HepG2 (cell line): ENCODE results near the gene MN1. TPM values are rescaled to one million over a fixed set of nuclear protein-coding genes. Genes with fewer than 3 reads are reported as not detected.
A peak's percentile ranks its signal among the peaks of the same experiment; 100 is the strongest.

Experiments
- ATF5 ChIP-seq: sonication (generic); formaldehyde crosslinking; IDR thresholded peaks from 2 replicates; pipeline ENCODE4 v1.4.0; 2020; ENCODE audit warnings: mild to moderate bottlenecking, low read depth, missing genetic modification reagents
- CENPBD1 ChIP-seq: sonication (generic); formaldehyde crosslinking; IDR thresholded peaks from 2 replicates; pipeline ENCODE4 v1.8.0; 2022; ENCODE audit warnings: missing genetic modification reagents, low read depth, mild to moderate bottlenecking, borderline replicate concordance
- CTCF ChIP-seq: sonication (generic); formaldehyde crosslinking; IDR thresholded peaks from 2 replicates; pipeline ENCODE4 v1.5.0; 2020; ENCODE audit warnings: mild to moderate bottlenecking, missing genetic modification reagents, moderate library complexity
- MED1 ChIP-seq: sonication (generic); formaldehyde crosslinking; IDR thresholded peaks from 2 replicates; pipeline ENCODE4 v1.4.0; 2020; ENCODE audit warnings: missing genetic modification reagents
- MIER3 ChIP-seq: IDR thresholded peaks from 2 replicates; pipeline ENCODE4 v1.6.1; 2016; ENCODE audit warnings: missing compliant biosample characterization, borderline replicate concordance
- PCBP2 ChIP-seq: fragments of 200-400 bp; formaldehyde crosslinking; optimal IDR thresholded peaks from 2 replicates; pipeline ENCODE3; 2018; ENCODE audit warnings: low read length, low read depth; ENCODE audit not compliant: poor library complexity, severe bottlenecking
- SNAPC2 ChIP-seq: sonication (generic); formaldehyde crosslinking; IDR thresholded peaks from 2 replicates; pipeline ENCODE4 v1.8.1; 2022; ENCODE audit warnings: mild to moderate bottlenecking, missing genetic modification reagents
- TP53 ChIP-seq: sonication (generic); formaldehyde crosslinking; conservative IDR thresholded peaks from 2 replicates; pipeline ENCODE4 v1.4.0; 2020; ENCODE audit warnings: missing genetic modification reagents
- TRIM24 ChIP-seq: sonication (generic); formaldehyde crosslinking; IDR thresholded peaks from 2 replicates; pipeline ENCODE4 v1.8.0; 2022; ENCODE audit warnings: mild to moderate bottlenecking, missing genetic modification reagents
- ZNF549 ChIP-seq: sonication (generic); formaldehyde crosslinking; IDR thresholded peaks from 2 replicates; pipeline ENCODE4 v1.5.0; 2020; ENCODE audit warnings: missing genetic modification reagents
- polyA plus RNA-seq, 8 experiments: library from polyadenylated mRNA; depleted of rRNA in 3 of 8; stranded (reverse) in 7 of 8; unstranded in 1 of 8; fragments of >200 nt; fragmentation: Illumina TruSeq in 4 of 8; extraction: Trizol in 4 of 8; gene quantifications; 2 replicates each; pipeline versions ENCODE4 v1.2.1 to v1.2.3, GENCODE V29; 2011 to 2016; ENCODE audit warnings: low read depth in 4 of 8, missing spikeins in 1 of 8, mixed read lengths in 1 of 8; ENCODE audit not compliant: insufficient read depth in 1 of 8
- total RNA-seq, 5 experiments: library from RNA; depleted of rRNA; stranded (reverse); fragments of >200 nt; fragmentation: Illumina TruSeq; extraction: Trizol; gene quantifications; 2 replicates each; pipeline ENCODE4 v1.2.3, GENCODE V29; 2016; ENCODE audit warnings: low read depth in 1 of 5
- TF ChIP-seq, protein P1 (sequence below): sonication (generic); formaldehyde crosslinking; conservative IDR thresholded peaks from 2 replicates; pipeline ENCODE4 v1.4.0; 2020; ENCODE audit warnings: mild to moderate bottlenecking, missing genetic modification reagents, moderate library complexity
- TF ChIP-seq, protein P2 (sequence below): sonication (generic); formaldehyde crosslinking; IDR thresholded peaks from 2 replicates; pipeline ENCODE4 v1.9.0; 2021; ENCODE audit warnings: mild to moderate bottlenecking, missing genetic modification reagents

MN1 gene
- total and polyA plus RNA-seq, 2 of the 13 experiments (the other 11 are each of a cell fraction or from before 2014, with no cell fraction given): 0.01 TPM; not detected in 1

DNA sequence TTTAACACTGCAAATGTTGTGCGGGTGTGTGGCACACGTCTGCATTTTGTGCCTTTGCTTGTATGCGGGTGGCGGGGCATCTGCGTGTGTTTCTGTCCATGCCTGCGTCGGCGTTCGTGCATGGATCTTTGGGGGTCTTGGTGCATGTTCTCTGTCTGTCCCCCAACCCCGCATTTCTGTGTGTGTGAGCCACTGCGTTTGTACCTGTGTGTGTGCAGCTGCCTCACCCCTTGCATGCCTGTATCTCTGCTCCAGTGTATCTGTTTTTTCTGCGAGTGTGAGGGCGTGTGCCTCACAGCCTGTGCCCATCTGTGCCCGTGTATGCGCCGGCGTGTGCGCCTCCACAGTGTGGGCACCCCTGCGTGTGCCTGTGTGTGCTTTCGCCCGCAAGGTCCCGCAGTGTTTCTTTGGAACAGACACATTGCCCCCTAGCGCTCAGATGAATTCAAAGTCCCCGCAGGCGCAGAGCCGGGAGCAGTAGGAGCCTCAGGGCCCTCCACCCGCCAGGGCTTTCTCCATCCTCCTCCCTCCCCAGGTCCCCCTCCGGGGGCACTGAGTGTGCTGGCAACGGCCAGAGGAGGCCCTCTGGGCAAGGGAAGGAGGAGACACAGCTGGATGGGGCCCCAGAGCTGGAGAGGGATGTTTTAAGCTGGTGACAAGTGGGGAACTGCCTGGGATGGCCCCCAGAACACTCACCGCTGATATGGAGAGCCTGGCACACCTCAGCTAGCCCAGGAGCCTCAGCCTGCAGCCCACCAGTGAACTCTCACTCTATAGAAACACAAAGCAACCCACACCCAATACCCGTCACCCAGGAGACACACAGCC is 3.1 kb upstream of the MN1 start (continued):
- TF ChIP-seq, protein P1, sequence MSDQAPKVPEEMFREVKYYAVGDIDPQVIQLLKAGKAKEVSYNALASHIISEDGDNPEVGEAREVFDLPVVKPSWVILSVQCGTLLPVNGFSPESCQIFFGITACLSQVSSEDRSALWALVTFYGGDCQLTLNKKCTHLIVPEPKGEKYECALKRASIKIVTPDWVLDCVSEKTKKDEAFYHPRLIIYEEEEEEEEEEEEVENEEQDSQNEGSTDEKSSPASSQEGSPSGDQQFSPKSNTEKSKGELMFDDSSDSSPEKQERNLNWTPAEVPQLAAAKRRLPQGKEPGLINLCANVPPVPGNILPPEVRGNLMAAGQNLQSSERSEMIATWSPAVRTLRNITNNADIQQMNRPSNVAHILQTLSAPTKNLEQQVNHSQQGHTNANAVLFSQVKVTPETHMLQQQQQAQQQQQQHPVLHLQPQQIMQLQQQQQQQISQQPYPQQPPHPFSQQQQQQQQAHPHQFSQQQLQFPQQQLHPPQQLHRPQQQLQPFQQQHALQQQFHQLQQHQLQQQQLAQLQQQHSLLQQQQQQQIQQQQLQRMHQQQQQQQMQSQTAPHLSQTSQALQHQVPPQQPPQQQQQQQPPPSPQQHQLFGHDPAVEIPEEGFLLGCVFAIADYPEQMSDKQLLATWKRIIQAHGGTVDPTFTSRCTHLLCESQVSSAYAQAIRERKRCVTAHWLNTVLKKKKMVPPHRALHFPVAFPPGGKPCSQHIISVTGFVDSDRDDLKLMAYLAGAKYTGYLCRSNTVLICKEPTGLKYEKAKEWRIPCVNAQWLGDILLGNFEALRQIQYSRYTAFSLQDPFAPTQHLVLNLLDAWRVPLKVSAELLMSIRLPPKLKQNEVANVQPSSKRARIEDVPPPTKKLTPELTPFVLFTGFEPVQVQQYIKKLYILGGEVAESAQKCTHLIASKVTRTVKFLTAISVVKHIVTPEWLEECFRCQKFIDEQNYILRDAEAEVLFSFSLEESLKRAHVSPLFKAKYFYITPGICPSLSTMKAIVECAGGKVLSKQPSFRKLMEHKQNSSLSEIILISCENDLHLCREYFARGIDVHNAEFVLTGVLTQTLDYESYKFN (CRISPR knock-in tag): no peak
- TF ChIP-seq, protein P2, sequence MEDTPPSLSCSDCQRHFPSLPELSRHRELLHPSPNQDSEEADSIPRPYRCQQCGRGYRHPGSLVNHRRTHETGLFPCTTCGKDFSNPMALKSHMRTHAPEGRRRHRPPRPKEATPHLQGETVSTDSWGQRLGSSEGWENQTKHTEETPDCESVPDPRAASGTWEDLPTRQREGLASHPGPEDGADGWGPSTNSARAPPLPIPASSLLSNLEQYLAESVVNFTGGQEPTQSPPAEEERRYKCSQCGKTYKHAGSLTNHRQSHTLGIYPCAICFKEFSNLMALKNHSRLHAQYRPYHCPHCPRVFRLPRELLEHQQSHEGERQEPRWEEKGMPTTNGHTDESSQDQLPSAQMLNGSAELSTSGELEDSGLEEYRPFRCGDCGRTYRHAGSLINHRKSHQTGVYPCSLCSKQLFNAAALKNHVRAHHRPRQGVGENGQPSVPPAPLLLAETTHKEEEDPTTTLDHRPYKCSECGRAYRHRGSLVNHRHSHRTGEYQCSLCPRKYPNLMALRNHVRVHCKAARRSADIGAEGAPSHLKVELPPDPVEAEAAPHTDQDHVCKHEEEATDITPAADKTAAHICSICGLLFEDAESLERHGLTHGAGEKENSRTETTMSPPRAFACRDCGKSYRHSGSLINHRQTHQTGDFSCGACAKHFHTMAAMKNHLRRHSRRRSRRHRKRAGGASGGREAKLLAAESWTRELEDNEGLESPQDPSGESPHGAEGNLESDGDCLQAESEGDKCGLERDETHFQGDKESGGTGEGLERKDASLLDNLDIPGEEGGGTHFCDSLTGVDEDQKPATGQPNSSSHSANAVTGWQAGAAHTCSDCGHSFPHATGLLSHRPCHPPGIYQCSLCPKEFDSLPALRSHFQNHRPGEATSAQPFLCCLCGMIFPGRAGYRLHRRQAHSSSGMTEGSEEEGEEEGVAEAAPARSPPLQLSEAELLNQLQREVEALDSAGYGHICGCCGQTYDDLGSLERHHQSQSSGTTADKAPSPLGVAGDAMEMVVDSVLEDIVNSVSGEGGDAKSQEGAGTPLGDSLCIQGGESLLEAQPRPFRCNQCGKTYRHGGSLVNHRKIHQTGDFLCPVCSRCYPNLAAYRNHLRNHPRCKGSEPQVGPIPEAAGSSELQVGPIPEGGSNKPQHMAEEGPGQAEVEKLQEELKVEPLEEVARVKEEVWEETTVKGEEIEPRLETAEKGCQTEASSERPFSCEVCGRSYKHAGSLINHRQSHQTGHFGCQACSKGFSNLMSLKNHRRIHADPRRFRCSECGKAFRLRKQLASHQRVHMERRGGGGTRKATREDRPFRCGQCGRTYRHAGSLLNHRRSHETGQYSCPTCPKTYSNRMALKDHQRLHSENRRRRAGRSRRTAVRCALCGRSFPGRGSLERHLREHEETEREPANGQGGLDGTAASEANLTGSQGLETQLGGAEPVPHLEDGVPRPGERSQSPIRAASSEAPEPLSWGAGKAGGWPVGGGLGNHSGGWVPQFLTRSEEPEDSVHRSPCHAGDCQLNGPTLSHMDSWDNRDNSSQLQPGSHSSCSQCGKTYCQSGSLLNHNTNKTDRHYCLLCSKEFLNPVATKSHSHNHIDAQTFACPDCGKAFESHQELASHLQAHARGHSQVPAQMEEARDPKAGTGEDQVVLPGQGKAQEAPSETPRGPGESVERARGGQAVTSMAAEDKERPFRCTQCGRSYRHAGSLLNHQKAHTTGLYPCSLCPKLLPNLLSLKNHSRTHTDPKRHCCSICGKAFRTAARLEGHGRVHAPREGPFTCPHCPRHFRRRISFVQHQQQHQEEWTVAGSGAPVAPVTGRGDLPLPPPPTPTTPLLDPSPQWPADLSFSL (CRISPR knock-in tag): 0 out of 2 replicates have a peak, but pooled peaks have one; percentile 45
- TF ChIP-seq TP53 (CRISPR knock-in tag): no peak
- no peak for TF ChIP-seq ZNF549 (CRISPR knock-in tag)
- TF ChIP-seq PCBP2: no peak
- no peak for TF ChIP-seq CENPBD1
- no peak for TF ChIP-seq TRIM24 (CRISPR knock-in tag)
- peak; percentile 92 for TF ChIP-seq CTCF
- no peak for TF ChIP-seq MIER3
- no peak for TF ChIP-seq SNAPC2 (CRISPR knock-in tag)
- no peak for TF ChIP-seq ATF5 (CRISPR knock-in tag)
- TF ChIP-seq MED1: no peak
